GM18507 (cell line): ENCODE results near the gene TBC1D5.
"Not testable (repeated sequence)": the region's sequence is repeated elsewhere in the genome, so short reads cannot be mapped to it uniquely, and the experiment has no call there.

Experiments used
- DNase-seq: peaks from one replicate; pipeline ENCODE4 v3.0.0; 2011; ENCODE audit warnings: low read depth; ENCODE audit not compliant: insufficient read length; ENCODE audit errors: extremely low spot score
- FAIRE-seq: peaks from 2 replicates; lab custom pipeline; 2011; peaks lifted over from hg19 to GRCh38; lab: Jason Lieb, UNC

TBC1D5 gene

DNA sequence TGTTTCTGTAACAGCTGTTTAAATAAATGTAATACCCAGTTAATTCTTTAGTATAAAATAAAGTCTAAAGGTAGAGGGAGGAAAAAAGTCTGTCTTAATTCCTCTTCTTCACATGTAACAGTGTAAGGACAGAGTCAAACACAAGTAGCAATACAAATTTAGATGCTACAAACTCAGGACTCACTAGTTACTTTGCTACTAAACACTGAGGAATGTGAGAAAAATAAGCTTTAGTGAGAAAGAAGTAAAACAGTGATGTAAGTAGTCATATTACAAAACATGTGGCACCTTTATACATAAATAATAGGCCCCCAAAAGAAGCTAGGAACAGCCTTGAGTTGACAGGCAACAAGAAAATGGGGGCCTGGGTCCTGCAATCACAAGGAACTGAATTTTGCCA is 113.0 kb downstream of the TBC1D5 start:
- no peak for DNase-seq
- no peak for FAIRE-seq

DNA sequence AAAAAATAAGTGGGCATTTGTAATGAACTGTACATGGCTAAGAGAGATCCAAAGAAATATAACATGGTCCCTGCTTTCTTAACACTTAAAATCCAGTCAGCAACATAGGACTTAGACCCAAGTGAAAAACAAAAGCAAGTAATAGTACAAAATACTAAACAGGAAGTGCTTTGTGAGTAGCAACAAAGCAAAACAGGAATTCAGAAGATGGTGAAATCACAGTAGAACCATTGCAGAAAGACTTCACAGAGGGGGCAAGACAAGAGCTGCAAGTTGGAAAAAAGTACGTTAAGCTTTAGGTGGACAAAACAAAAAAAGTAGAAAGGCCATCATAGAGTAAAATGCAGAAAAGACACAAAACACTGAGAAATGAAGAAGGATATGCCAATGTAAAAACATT is 116.0 kb downstream of the TBC1D5 start:
- no peak for DNase-seq
- peak; percentile 39 for FAIRE-seq

DNA sequence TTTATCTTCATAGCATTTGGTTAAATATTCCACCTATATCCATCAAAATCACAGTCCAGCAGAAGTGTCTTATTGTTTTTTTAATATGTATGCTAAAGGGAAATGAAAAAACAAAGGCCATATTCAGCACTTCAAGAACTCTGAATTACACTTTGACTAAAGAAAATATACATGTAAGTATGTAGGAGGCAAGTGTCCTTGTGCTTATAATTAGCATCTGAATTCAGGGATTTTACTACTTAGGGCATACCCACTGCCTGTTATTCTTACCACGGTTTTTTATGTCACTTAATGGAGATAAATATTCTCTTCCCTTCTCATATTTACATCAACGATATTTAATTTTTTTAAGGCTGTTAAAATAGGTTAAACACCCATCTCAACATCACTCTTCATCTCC is 117.3 kb downstream of the TBC1D5 start:
- FAIRE-seq (no peak), DNase-seq (no peak)

GRCh38 chr3:17623464-17623863 is 119.0 kb downstream of the TBC1D5 start:
- FAIRE-seq (no peak), DNase-seq (no peak)

DNA sequence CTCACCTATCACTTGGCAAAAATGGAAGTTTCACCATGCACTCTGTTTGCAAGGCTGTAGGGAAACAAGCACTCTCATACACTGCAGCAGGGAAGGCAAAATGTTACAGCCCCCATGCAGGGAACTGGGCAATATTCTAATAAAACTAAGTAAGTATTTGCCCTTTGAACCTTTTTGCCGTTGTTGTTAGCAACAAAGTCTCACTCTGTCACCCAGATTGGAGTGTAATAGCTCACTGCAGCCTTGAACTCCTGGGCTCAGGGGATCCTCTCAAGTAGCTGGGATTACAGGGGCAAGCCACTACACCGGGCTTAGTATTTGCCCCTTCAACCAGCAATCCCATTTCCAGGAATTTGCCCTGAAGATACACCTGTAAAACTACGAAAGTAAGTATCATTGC is 122.5 kb downstream of the TBC1D5 start:
- DNase-seq (no peak), FAIRE-seq (no peak)

DNA sequence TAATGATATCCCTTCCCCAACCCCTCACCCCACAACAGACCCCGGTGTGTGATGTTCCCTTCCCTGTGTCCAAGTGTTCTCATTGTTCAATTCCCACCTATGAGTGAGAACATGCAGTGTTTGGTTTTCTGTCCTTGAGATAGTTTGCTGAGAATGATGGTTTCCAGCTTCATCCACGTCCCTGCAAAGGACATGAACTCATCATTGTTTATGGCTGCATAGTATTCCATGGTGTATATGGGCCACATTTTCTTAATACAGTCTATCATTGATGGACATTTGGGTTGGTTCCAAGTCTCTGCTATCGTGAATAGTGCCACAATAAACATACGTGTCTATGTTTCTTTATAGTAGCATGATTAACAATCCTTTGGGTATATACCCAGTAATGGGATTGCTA is 129.4 kb downstream of the TBC1D5 start:
- not testable (repeated sequence) for DNase-seq, FAIRE-seq

GRCh38 chr3:17607905-17608304 is 134.5 kb downstream of the TBC1D5 start:
- no peak for DNase-seq
- FAIRE-seq: no peak

DNA sequence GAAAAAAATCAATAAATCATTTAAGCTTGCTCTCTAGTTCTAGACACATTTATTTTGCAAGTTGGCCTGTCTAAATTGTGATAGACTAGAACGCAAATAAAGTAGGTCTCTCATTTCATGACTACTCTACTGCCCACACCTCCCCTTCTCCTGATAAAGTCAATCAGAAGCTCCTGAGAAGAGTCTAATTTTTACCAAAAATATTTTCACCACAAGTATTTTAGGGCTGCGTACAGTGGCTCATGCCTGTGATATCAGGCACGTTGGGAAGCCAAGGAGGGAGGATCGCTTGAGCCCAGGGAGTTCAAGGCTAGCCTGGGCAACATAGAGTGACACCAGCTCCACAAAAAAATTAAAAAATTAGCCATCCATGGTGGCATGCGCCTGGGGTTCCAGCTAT is 136.5 kb downstream of the TBC1D5 start:
- FAIRE-seq (no peak), DNase-seq (no peak)

DNA sequence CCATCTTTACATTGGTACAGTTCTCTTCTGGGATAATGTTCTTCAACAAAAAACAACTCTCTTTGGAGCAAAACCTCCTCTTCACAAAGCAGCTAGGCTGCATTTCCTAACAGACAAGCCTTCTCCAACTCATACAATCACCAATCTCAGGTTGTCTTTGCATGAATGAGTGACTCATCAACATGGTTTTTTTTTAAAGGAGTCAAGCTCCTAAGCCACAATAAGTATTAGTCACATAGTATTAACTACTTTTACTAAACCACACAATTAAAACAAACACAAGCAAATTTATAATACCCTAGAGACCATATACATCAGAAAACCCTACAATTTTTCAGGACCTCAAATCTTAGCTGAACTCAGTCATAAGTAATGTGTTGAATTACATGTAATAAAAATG is 137.4 kb downstream of the TBC1D5 start:
- DNase-seq: no peak
- no peak for FAIRE-seq

DNA sequence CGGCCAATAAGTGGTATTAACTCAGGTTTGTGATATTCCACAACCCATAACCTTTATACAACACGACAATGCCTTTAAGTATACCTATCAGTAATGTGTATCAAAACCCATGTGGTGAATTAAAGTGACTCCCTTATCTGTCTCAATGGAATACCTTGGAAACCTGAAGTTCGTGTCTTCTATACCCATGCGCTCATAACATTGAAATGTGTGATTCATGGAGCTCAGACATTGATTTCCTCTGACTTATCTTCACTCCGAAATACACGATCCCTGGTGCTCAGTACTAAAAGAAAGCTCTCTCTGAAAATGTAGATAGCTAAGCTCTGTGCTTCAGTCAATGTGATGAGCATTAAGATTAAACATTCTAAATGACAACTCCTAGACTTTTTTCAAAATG is 140.3 kb downstream of the TBC1D5 start:
- FAIRE-seq: no peak
- DNase-seq: no peak

DNA sequence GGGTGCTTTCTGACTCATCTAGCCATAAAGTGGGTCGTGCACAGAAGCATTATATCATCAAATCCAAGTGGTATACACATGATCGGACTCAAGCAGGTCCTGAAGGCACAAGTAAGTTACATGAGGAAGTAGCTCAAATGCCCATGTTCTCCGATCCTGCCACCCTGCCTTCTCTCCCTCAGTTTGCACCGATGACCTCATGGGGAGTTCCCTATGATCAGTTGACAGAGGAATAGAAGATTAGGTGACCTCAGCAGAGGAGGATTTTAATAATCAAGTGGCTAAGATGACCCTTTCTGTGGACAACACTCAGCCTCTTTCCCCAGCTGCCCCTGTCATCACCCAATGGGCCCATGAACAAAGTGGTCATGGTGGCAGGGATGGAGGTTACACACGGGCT is 149.5 kb downstream of the TBC1D5 start:
- FAIRE-seq (no peak), DNase-seq (no peak)

GRCh38 chr3:17590465-17590864 is 152.0 kb downstream of the TBC1D5 start:
- FAIRE-seq (no peak), DNase-seq (no peak)

DNA sequence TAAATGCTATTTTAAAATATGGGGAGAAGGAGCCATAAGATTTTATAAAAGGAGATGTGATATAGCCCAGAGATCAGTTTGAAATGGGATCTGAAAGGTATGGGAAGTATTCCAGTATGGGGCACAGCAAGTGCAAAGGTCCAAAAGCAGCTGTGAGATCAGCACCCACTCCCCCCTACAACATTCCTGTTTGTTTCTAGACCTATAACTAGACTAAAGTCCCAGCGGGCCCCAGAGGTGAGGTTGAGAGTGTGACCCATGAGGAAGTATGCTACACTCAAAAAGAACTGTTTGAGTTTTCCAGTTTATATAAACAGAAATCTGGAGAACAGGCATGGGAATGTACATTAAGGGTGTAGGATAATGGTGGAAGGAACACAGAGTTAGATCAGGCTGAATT is 152.5 kb downstream of the TBC1D5 start:
- FAIRE-seq (no peak), DNase-seq (no peak)

DNA sequence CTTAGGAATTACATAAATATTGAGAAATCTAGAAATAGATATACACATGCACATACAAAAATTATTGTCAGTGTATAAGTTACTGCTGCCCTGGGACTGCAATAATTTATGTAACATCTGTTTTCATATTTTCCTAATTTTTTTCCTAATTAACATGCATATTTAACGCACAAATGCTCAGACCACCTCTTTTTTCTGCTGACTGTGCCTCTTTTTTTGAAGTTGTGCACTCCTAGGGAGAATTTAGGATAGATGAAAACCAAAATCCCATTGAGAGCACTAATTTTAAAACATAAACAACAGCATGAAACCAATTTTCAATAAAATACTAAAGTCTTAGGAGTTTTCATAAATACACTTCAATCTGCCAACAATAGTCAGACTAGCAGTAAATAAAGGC is 154.0 kb downstream of the TBC1D5 start:
- no peak for FAIRE-seq
- DNase-seq: no peak

GRCh38 chr3:17585394-17586325 is 156.8 kb downstream of the TBC1D5 start:
- DNase-seq (no peak), FAIRE-seq (no peak)

DNA sequence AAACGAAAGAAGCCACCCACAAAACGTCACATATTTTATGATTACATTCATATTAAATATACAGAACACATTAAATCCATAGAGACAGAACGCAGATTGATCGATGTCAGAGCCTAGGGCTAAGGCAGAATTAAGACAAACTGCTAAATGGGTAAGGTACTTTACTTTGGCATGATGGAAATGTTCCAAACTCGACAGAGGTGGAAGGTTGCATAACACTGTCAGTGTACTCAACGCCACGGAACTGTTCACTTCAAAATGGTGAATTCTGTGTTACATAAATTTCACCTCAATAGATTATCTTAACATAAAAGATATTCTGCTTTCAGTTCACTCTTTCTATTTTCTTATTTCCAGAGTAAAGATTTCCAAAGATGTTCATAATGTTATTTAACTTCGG is 158.4 kb downstream of the TBC1D5 start:
- no peak for FAIRE-seq

DNA sequence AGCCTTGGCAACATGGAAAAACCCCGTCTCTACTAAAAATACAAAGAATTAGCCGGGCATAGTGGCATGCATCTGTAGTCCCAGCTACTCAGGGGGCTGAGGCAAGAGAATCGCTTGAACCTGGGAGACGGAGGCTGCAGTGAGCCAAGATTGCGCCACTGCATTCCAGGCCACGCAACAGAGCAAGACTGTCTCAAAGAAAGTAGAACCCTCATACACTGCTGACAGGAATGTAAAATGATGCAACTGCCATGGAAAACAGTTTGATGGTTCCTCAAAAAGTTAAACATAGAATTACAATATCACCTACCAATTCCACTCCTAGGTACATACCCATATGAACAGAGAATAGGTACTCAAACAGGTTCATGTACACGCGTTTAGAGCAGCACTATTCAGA is 158.9 kb downstream of the TBC1D5 start:
- no peak for FAIRE-seq
- no peak for DNase-seq

More for the DNA sequence above, 158.4 kb downstream of the TBC1D5 start:
- no peak for DNase-seq

- DNase-seq: no peak
- no peak for FAIRE-seq
These were observed 160.9 kb downstream of the TBC1D5 start for GRCh38 chr3:17581421-17582080.

DNA sequence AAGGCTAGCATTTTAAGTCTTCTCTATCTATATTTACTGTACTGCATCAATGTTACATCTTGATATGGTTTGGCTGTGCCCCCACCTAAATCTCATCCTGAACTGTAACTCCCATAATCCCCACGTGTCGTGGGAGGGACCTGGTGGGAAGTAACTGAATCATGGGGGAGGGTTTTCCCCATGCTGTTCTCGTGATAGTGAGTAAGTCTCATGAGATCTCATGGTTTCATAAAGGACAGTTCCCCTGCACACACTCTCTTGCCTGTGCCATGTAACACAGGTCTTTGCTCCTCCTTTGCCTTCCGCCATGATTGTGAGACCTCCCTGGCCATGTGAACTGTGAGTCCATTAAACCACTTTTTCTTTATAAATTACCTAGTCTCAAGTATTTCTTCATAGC is 161.5 kb downstream of the TBC1D5 start:
- DNase-seq (no peak), FAIRE-seq (peak; percentile 59)

- DNase-seq (peak; percentile 18), FAIRE-seq (peak; percentile 89)
These were observed 163.0 kb downstream of the TBC1D5 start for GRCh38 chr3:17579289-17580031.
